H1 (cell line): ENCODE data around the gene LDLRAD4. TPM values are rescaled to one million over a fixed set of nuclear protein-coding genes. Genes with fewer than 3 reads are reported as not detected.

Experiments
- CTCF ChIA-PET: fragments of 300-600 bp; sonication (Branson Sonifier 250); formaldehyde crosslinking; loops from one replicate; lab custom pipeline; 2021; ENCODE audit not compliant: partially characterized antibody; lab: Charles Lee
- POLR2A ChIA-PET: fragments of 300-600 bp; sonication (Branson Sonifier 250); formaldehyde crosslinking; loops from one replicate; lab custom pipeline; 2021; ENCODE audit warnings: inconsistent platforms; ENCODE audit not compliant: partially characterized antibody; lab: Charles Lee
- DNase-seq, 2 experiments: peaks; one replicate each; pipeline versions ENCODE4 v3.0.0 to v3.0.0-alpha.2; 2010 to 2022; ENCODE audit warnings: low spot score in 2 of 2, low read depth in 1 of 2, mixed read lengths in 1 of 2
- FAIRE-seq: peaks from 2 replicates; lab custom pipeline; 2011; peaks lifted over from hg19 to GRCh38; lab: Jason Lieb, UNC
- H2AFZ ChIP-seq: 2 replicates; pipeline ENCODE4 v1.8.1; 2012; ENCODE audit warnings: low read length, inconsistent platforms
- H2AK5ac ChIP-seq: 2 replicates; pipeline ENCODE4 v1.6.1; 2013; ENCODE audit warnings: low read depth, low read length
- H2BK120ac ChIP-seq: replicated peaks from 2 replicates; pipeline ENCODE3; 2013; ENCODE audit warnings: low read depth, low read length, inconsistent platforms
- H2BK12ac ChIP-seq: 2 replicates; pipeline ENCODE4 v1.6.1; 2013; ENCODE audit warnings: low read depth, low read length
- H2BK15ac ChIP-seq: 2 replicates; pipeline ENCODE4 v1.6.1; 2013; ENCODE audit warnings: low read length
- H2BK20ac ChIP-seq: 2 replicates; pipeline ENCODE4 v1.6.1; 2013; ENCODE audit warnings: low read length
- H2BK5ac ChIP-seq: 2 replicates; pipeline ENCODE4 v1.6.1; 2013; ENCODE audit warnings: low read depth, low read length
- H3K14ac ChIP-seq: 2 replicates; pipeline ENCODE4 v1.6.1; 2013; ENCODE audit warnings: inconsistent platforms; ENCODE audit not compliant: insufficient read length
- H3K18ac ChIP-seq: 2 replicates; pipeline ENCODE4 v1.6.1; 2013; ENCODE audit warnings: low read length; ENCODE audit errors: extremely low read depth
- H3K23ac ChIP-seq: 2 replicates; pipeline ENCODE4 v1.6.1; 2013; ENCODE audit warnings: inconsistent platforms; ENCODE audit not compliant: insufficient read length
- H3K23me2 ChIP-seq: 2 replicates; pipeline ENCODE4 v1.6.1; 2013; ENCODE audit warnings: low read depth, low read length
- H3K27ac ChIP-seq: 2 replicates; pipeline ENCODE4 v1.6.1; 2011; ENCODE audit warnings: low read depth, low read length, inconsistent platforms
- H3K27me3 ChIP-seq, 4 experiments: replicated peaks in 1 of 4; 1 replicate in 1 of 4; 2 replicates in 3 of 4; pipeline versions ENCODE4 v1.6.1 to v1.8.1; 2011 to 2013; ENCODE audit warnings: low read length in 3 of 4, mild to moderate bottlenecking in 3 of 4, inconsistent platforms in 2 of 4, mixed read lengths in 2 of 4, moderate library complexity in 1 of 4; ENCODE audit not compliant: control insufficient read depth in 3 of 4, insufficient read depth in 3 of 4; ENCODE audit errors: extremely low read depth in 1 of 4
- H3K36me3 ChIP-seq, 4 experiments: 2 replicates each; pipeline versions ENCODE4 v1.6.1 to v1.8.1; 2011 to 2013; ENCODE audit warnings: mild to moderate bottlenecking in 4 of 4, low read length in 3 of 4, moderate library complexity in 2 of 4, control low read depth in 1 of 4, inconsistent platforms in 1 of 4; ENCODE audit not compliant: insufficient read depth in 4 of 4, control insufficient read depth in 2 of 4
- H3K4ac ChIP-seq: replicated peaks from 2 replicates; pipeline ENCODE3; 2013; ENCODE audit warnings: low read length, low read depth, mixed read lengths, inconsistent platforms; ENCODE audit not compliant: insufficient read length
- H3K4me1 ChIP-seq, 4 experiments: replicated peaks in 1 of 4; 1 replicate in 1 of 4; 2 replicates in 3 of 4; pipeline versions ENCODE4 v1.6.1 to v1.8.1; 2011 to 2013; ENCODE audit warnings: low read length in 3 of 4, inconsistent platforms in 2 of 4, mixed read lengths in 1 of 4; ENCODE audit not compliant: insufficient read depth in 4 of 4, control insufficient read depth in 3 of 4
- H3K4me2 ChIP-seq, 2 experiments: 2 replicates each; pipeline versions ENCODE4 v1.6.1 to v1.8.1; 2011 to 2013; ENCODE audit warnings: low read depth in 2 of 2, low read length in 2 of 2, control low read depth in 1 of 2, inconsistent platforms in 1 of 2, mild to moderate bottlenecking in 1 of 2; ENCODE audit not compliant: insufficient read depth in 1 of 2
- H3K4me3 ChIP-seq, 4 experiments: fragments of 200-600, 300-600 bp in 1 of 4; sonication (generic), shearing (Covaris generic), sonication (Bioruptor Twin) in 1 of 4; 2 replicates each; pipeline versions ENCODE4 v1.5.1 to v1.8.1; 2011 to 2016; ENCODE audit warnings: low read length in 4 of 4, low read depth in 3 of 4, control low read depth in 2 of 4, inconsistent platforms in 2 of 4, mild to moderate bottlenecking in 2 of 4, mixed read lengths in 1 of 4, moderate library complexity in 1 of 4; ENCODE audit not compliant: insufficient read depth in 2 of 4; ENCODE audit errors: extremely low read depth in 1 of 4
- H3K56ac ChIP-seq: replicated peaks from 2 replicates; pipeline ENCODE3; 2013; ENCODE audit warnings: low read depth, mild to moderate bottlenecking, mixed read lengths, low read length, inconsistent platforms; ENCODE audit not compliant: insufficient read length
- H3K79me1 ChIP-seq: 2 replicates; pipeline ENCODE4 v1.6.1; 2013; ENCODE audit warnings: low read depth, low read length, control low read depth
- H3K79me2 ChIP-seq, 2 experiments: 2 replicates each; pipeline versions ENCODE4 v1.6.1 to v1.8.1; 2012 to 2013; ENCODE audit warnings: low read length in 2 of 2, mild to moderate bottlenecking in 2 of 2, inconsistent platforms in 1 of 2; ENCODE audit not compliant: insufficient read depth in 2 of 2, control insufficient read depth in 1 of 2
- H3K9ac ChIP-seq, 4 experiments: replicated peaks in 1 of 4; 1 replicate in 1 of 4; 2 replicates in 3 of 4; pipeline versions ENCODE4 v1.6.1 to v1.8.1; 2011 to 2013; ENCODE audit warnings: low read depth in 3 of 4, low read length in 3 of 4, control low read depth in 2 of 4, mild to moderate bottlenecking in 2 of 4, moderate library complexity in 2 of 4, inconsistent platforms in 1 of 4; ENCODE audit errors: extremely low read depth in 1 of 4
- H3K9me3 ChIP-seq, 2 experiments: 2 replicates each; pipeline versions ENCODE4 v1.6.1 to v1.8.1; 2012 to 2013; ENCODE audit warnings: mild to moderate bottlenecking in 2 of 2, moderate library complexity in 2 of 2, control low read depth in 1 of 2, inconsistent platforms in 1 of 2, low read depth in 1 of 2, low read length in 1 of 2, mixed read lengths in 1 of 2; ENCODE audit not compliant: insufficient read depth in 2 of 2
- H4K20me1 ChIP-seq, 2 experiments: replicated peaks in 1 of 2; 2 replicates each; pipeline versions ENCODE3 to v1.8.1; 2011 to 2013; ENCODE audit warnings: inconsistent platforms in 2 of 2, low read length in 2 of 2, mild to moderate bottlenecking in 1 of 2; ENCODE audit not compliant: insufficient read depth in 2 of 2, control insufficient read depth in 1 of 2
- H4K5ac ChIP-seq: 2 replicates; pipeline ENCODE4 v1.6.1; 2013; ENCODE audit warnings: low read length, low read depth, mixed read lengths, inconsistent platforms; ENCODE audit not compliant: insufficient read length
- H4K8ac ChIP-seq: 2 replicates; pipeline ENCODE4 v1.8.0; 2013; ENCODE audit warnings: mild to moderate bottlenecking, moderate library complexity, low read length, inconsistent platforms; ENCODE audit not compliant: insufficient read depth; ENCODE audit errors: extremely low read depth
- H4K91ac ChIP-seq: replicated peaks from 2 replicates; pipeline ENCODE3; 2013; ENCODE audit warnings: low read length, mixed read lengths, inconsistent platforms; ENCODE audit not compliant: insufficient read length
- ATF2 ChIP-seq: IDR thresholded peaks from 2 replicates; pipeline ENCODE4 v1.6.1; 2012; ENCODE audit warnings: low read length, inconsistent platforms
- MAFK ChIP-seq: IDR thresholded peaks from 2 replicates; pipeline ENCODE4 v1.6.1; 2012; ENCODE audit warnings: low read depth, mild to moderate bottlenecking, improper control_type of control experiment, low read length
- NRF1 ChIP-seq: IDR thresholded peaks from 2 replicates; pipeline ENCODE4 v1.6.1; 2011; ENCODE audit warnings: mild to moderate bottlenecking, low read depth, low read length, improper control_type of control experiment
- TBP ChIP-seq: IDR thresholded peaks from 2 replicates; pipeline ENCODE4 v1.6.1; 2011; ENCODE audit warnings: low read depth, low read length, improper control_type of control experiment
- WGBS, 2 experiments: shearing (Covaris generic) in 1 of 2; methylation state at CpG; one replicate each; pipeline versions ENCODE4 v1.1.6 to v1.1.7; 2013 to 2015; ENCODE audit warnings: low lambda C conversion rate in 2 of 2, mixed read lengths in 2 of 2, inconsistent platforms in 1 of 2, low coverage in 1 of 2, missing lambda C conversion rate in 1 of 2; ENCODE audit not compliant: insufficient replicate concordance in 2 of 2, insufficient coverage in 1 of 2, insufficient read length in 1 of 2; ENCODE audit errors: extremely low coverage in 1 of 2, missing lambda C conversion rate in 1 of 2; 5-methylcytosine and 5-hydroxymethylcytosine counted together
- polyA plus RNA-seq, 7 experiments: library from polyadenylated mRNA; depleted of rRNA in 3 of 7; stranded (reverse) in 5 of 7; unstranded in 2 of 7; fragments of >200 nt in 5 of 7; fragments of 200-250 nt in 2 of 7; gene quantifications; 1 replicate in 5 of 7; 2 replicates in 1 of 7; 4 replicates in 1 of 7; pipeline versions ENCODE4 v1.2.1 to v1.2.3, GENCODE V29; 2011 to 2013; ENCODE audit warnings: missing spikeins in 2 of 7, mixed read lengths in 2 of 7
- total RNA-seq: library from RNA; stranded (reverse); fragmentation: NEBNext Ultra II Directional; extraction: Animal tissue kit (Norgen Biotek cat#: 25700); gene quantifications from 2 replicates; pipeline ENCODE4 v1.2.1, GENCODE V29; 2021

The LDLRAD4 gene
- total and polyA plus RNA-seq, 2 of the 8 experiments (the other 6 are each of a cell fraction or from before 2014, with no cell fraction given), result 0.77 to 1.4 TPM

GRCh38 chr18:13684546-13684945, 466.0 kb downstream of the LDLRAD4 start:
- no peak for FAIRE-seq
- no peak overlapping the region for H2AK5ac ChIP-seq
- H2AFZ ChIP-seq, result no peak overlapping the region
- no peak for TF ChIP-seq NRF1
- no peak for TF ChIP-seq TBP
- no peak for TF ChIP-seq MAFK
- no peak for TF ChIP-seq ATF2

More at GRCh38 chr18:13684546-13684945, 466.0 kb downstream of the LDLRAD4 start:
- Histone ChIP-seq H3K14ac (no peak overlapping the region), H3K56ac (no peak overlapping the region), H3K4me2 (no peak overlapping the region), H3K4me3 (no peak overlapping the region), H4K20me1 (peaks cover 0 to 5% of the 10 kb centered on the region in 2 experiments), H2BK5ac (no peak overlapping the region), H3K4ac (no peak overlapping the region), H4K8ac (no peak overlapping the region), H3K79me2 (peaks cover 5 to 47% of the 10 kb centered on the region in 2 experiments; a peak in 3 of 4 replicates), H3K18ac (no peak overlapping the region), H3K23ac (no peak overlapping the region), H2BK120ac (no peak overlapping the region), H3K27me3 (no peaks in the 10 kb centered on the region), H3K4me1 (no peaks in the 10 kb centered on the region; a peak in 1 of 7 replicates), H3K9me3 (no peaks in the 10 kb centered on the region), H3K23me2 (0 out of 2 replicates have a peak, but pooled peaks cover 1% of the 10 kb centered on the region), H3K36me3 (no peaks in the 10 kb centered on the region), H2BK15ac (no peak overlapping the region), H2BK12ac (no peak overlapping the region), H4K91ac (no peak overlapping the region), H2BK20ac (no peak overlapping the region), H3K27ac (no peak overlapping the region), H3K79me1 (peaks cover 2% of the 10 kb centered on the region; the same call in 1 of the 2 replicates), H4K5ac (no peak overlapping the region), H3K9ac (no peak overlapping the region)
- DNase-seq, result no peak
- WGBS, 2 experiments, result 91% methylated on average over 4 of the region's 4 CpGs; no CpG with 5 or more reads in 1 of the 2 experiments
- ChIA-PET CTCF (no interaction called here), POLR2A (no interaction called here)
